Prostate gland (tissue), 2 donors: ENCODE results near the gene LRPPRC. TPM values are rescaled to one million over a fixed set of nuclear protein-coding genes. Genes with fewer than 3 reads are reported as not detected.

Source experiments
- DNase-seq: peaks from one replicate; pipeline ENCODE4 v3.0.0-alpha.2; 2019; ENCODE audit warnings: low spot score
- H3K27ac ChIP-seq, 2 donors: fragments of 200-600 bp; sonication (generic); 2 replicates each; pipeline ENCODE4 v1.5.1; 2017 to 2019
- H3K27me3 ChIP-seq: fragments of 200-600 bp; sonication (generic); replicated peaks from 2 replicates; pipeline ENCODE4 v1.5.1; 2019; ENCODE audit not compliant: insufficient read depth
- H3K36me3 ChIP-seq, 2 donors: fragments of 200-600 bp; sonication (generic); 1 replicate in 1 of 2; 2 replicates in 1 of 2; pipeline versions ENCODE4 v1.5.1 to v1.8.1; 2017 to 2019
- H3K4me1 ChIP-seq: fragments of 200-600 bp; sonication (generic); replicated peaks from 2 replicates; pipeline ENCODE4 v1.5.1; 2019
- H3K4me3 ChIP-seq, 2 donors: fragments of 200-600 bp; sonication (generic); 2 replicates each; pipeline ENCODE4 v1.5.1; 2017 to 2019
- H3K9me3 ChIP-seq: fragments of 200-600 bp; sonication (generic); 2 replicates; pipeline ENCODE4 v1.5.1; 2017
- CTCF ChIP-seq, 4 experiments: fragments of 200-600 bp in 2 of 4; fragments of 450-650 bp in 2 of 4; sonication (generic) in 2 of 4; IDR thresholded peaks; 1 replicate in 3 of 4; 2 replicates in 1 of 4; pipeline ENCODE4 v1.5.1; 2016 to 2019; ENCODE audit warnings: antibody characterized with exemption in 4 of 4, mild to moderate bottlenecking in 2 of 4, moderate library complexity in 2 of 4
- POLR2A ChIP-seq: fragments of 450-650 bp; IDR thresholded peaks from one replicate; pipeline ENCODE4 v1.6.1; 2016; ENCODE audit warnings: antibody characterized with exemption, mild to moderate bottlenecking
- POLR2AphosphoS5 ChIP-seq: sonication (generic); formaldehyde crosslinking; IDR thresholded peaks from one replicate; pipeline ENCODE4 v1.6.1; 2017; ENCODE audit warnings: antibody characterized with exemption
- WGBS: methylation state at CpG from one replicate; pipeline ENCODE4 v1.1.5; 2018; 5-methylcytosine and 5-hydroxymethylcytosine counted together
- intact Hi-C: fragments of 100-400 bp; cut with DNase I; formaldehyde crosslinking; loops from one replicate; pipeline ENCODE4 v1.14.2; 2022
- total RNA-seq, 2 donors: library from RNA; depleted of rRNA; stranded (reverse); fragments of >200 nt; gene quantifications; one replicate each; pipeline ENCODE4 v1.1.0, GENCODE V29; 2016

Gene LRPPRC
- total RNA-seq, 2 donors from 2014 or later: 49.3 to 82.3 TPM

- peak; percentile 62 for DNase-seq
- peaks cover 0 to 4% of the 10 kb centered on the region in 2 donors for H3K36me3 ChIP-seq
- 38% methylated on average over 11 of the region's 11 CpGs for WGBS
- no peaks in the 10 kb centered on the region for H3K9me3 ChIP-seq
- intact Hi-C loops: no loop called here
- H3K4me3 ChIP-seq: no peak overlapping the region
- H3K27me3 ChIP-seq: no peaks in the 10 kb centered on the region
- TF ChIP-seq CTCF (IDR thresholded peaks at IDR 0.05) (peak in 3 of 4 experiments; percentile 27 to 40 (median 36)), POLR2AphosphoS5 (no peak)
- H3K27ac ChIP-seq: peak overlapping the region in 1 of 2 donors; percentile 53
- peaks cover 3% of the 10 kb centered on the region for H3K4me1 ChIP-seq
Observed at GRCh38 chr2:43898134-43898837, 97.5 kb downstream of the LRPPRC start.

- 94% methylated on average over 6 of the region's 6 CpGs for WGBS
- no peak overlapping the region for H3K27ac ChIP-seq
- H3K36me3 ChIP-seq: peaks cover 0 to 4% of the 10 kb centered on the region in 2 donors
- TF ChIP-seq POLR2A (no peak), POLR2AphosphoS5 (no peak), CTCF (IDR thresholded peaks at IDR 0.05) (no peak)
- intact Hi-C loops: no loop called here
- H3K9me3 ChIP-seq: no peaks in the 10 kb centered on the region
- peaks cover 3% of the 10 kb centered on the region for H3K4me1 ChIP-seq
- H3K4me3 ChIP-seq: no peak overlapping the region
- H3K27me3 ChIP-seq: no peaks in the 10 kb centered on the region
- DNase-seq: no peak
Observed at GRCh38 chr2:43897492-43897891, 98.3 kb downstream of the LRPPRC start.

- no peak for DNase-seq
- no peaks in the 10 kb centered on the region for H3K9me3 ChIP-seq
- no peak overlapping the region for H3K4me3 ChIP-seq
- H3K4me1 ChIP-seq: peaks cover 3% of the 10 kb centered on the region
- H3K36me3 ChIP-seq: peaks cover 0 to 4% of the 10 kb centered on the region in 2 donors
- H3K27me3 ChIP-seq: no peaks in the 10 kb centered on the region
- TF ChIP-seq CTCF (IDR thresholded peaks at IDR 0.05) (no peak), POLR2AphosphoS5 (no peak), POLR2A (no peak)
- intact Hi-C loops: no loop called here
- no peak overlapping the region for H3K27ac ChIP-seq
- 67% methylated on average over 1 of the region's 1 CpG for WGBS
Observed at GRCh38 chr2:43896906-43897305, 98.9 kb downstream of the LRPPRC start.

GRCh38 chr2:43894743-43895142 is 101.0 kb downstream of the LRPPRC start:
- intact Hi-C loops: no loop called here

More at GRCh38 chr2:43894743-43895142, 101.0 kb downstream of the LRPPRC start:
- Histone ChIP-seq H3K9me3 (no peaks in the 10 kb centered on the region), H3K4me3 (no peak overlapping the region), H3K4me1 (peaks cover 3% of the 10 kb centered on the region), H3K36me3 (peaks cover 0 to 4% of the 10 kb centered on the region in 2 donors), H3K27me3 (no peaks in the 10 kb centered on the region), H3K27ac (no peak overlapping the region)
- WGBS: 98% methylated on average over 2 of the region's 2 CpGs
- TF ChIP-seq POLR2A: no peak
- TF ChIP-seq POLR2AphosphoS5: no peak
- no peak for TF ChIP-seq CTCF (IDR thresholded peaks at IDR 0.05)
- no peak for DNase-seq
